Diencephalon (tissue), 1 donor: ENCODE results near the gene TRIM48. TPM values are rescaled to one million over a fixed set of nuclear protein-coding genes. Genes with fewer than 3 reads are reported as not detected.

ENCODE experiments used
- small RNA-seq: library from RNA; depleted of rRNA; stranded (forward); fragments of <200 nt; gene quantifications from one replicate; pipeline ENCODE3, GENCODE V24; 2014
- total RNA-seq: library from RNA; depleted of rRNA; stranded (reverse); fragments of >200 nt; gene quantifications from one replicate; pipeline ENCODE4 v1.2.3, GENCODE V29; 2014

TRIM48 gene
- not detected for total RNA-seq

DNA sequence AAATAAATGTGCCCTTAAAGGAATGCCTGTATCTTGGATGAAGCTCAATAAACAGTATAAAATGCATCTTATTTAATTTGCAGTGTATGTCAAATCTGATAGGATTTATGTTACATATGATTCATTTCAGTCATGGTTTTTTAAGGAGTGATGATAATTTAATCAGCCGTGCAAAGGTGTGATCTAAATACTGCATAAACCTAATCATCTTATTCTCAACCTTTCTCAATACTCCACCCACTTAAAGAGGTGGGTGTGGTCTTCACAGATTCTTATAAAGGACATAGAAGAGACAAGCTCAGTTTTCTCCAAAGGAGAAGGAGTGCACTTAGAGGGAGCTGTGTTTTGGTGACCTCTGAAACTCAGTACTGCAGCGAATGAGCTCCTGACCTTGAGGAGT is at the start of gene TRIM48:
Gene TRIM48 (plus strand): TSS at position 301 of the 400 bp plus-strand sequence. CDS start 113 bp downstream, outside the sequence.

Small RNA genes lying within 50 kb of the gene (small RNA-seq; reads per million reads assigned to genes)
- not detected for gene AP005597.4

Other genes starting within 250 kb of the TRIM48 start
- gene OR4A16, start 81.0 kb downstream of the TRIM48 start, total RNA-seq = not detected
- gene OR4A15, start 105.8 kb downstream of the TRIM48 start, total RNA-seq = not detected